ENCODE measurements around the gene PEX11A.

Gene PEX11A, protein sequence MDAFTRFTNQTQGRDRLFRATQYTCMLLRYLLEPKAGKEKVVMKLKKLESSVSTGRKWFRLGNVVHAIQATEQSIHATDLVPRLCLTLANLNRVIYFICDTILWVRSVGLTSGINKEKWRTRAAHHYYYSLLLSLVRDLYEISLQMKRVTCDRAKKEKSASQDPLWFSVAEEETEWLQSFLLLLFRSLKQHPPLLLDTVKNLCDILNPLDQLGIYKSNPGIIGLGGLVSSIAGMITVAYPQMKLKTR

DNA sequence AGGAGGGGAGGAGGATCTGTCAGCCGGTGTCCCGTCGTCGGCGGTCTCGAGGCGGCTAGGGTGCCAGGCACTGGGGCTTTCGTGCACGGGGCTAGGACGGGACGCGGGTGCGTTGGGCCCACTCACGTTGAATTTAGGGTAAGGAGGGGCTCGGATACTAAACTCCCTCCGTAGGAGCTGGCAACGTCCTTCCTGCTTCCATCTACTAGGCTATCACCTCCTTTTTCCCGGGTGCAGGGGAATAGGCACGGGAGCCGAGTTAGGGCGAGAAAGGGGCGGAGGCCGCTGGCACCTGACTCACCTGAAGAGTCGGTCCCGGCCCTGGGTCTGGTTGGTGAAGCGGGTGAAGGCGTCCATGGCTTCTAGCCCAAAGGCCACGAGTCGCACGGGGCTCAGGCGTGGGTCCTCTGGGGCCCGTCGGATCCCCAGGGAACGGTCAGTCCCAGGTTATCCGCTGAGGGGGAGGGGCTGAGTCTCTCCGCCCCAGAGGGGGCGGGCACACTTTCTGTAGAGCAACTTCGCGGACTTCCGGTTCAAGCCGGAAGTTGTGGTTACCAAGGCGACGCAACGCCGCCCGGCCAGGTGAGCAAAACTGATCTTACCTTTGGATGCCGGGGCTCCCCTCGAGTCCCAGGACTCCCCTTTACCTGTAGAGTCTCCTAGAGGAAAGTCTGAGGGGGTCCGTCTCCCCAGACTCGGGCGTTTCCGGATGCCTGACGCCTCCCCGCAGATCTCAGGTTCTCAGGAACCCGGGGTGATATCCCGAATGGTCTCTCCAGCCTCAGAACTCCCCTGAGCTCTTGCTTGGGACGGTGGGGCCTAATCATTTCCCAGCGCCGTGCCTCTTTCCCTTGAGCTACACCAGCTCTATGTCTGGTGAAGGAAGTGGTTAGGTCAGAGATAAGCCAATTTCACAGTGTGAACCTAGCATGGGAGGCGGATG, at the start of gene PEX11A, which contains the start of gene WDR93:
TSS of gene PEX11A (minus strand) at position 479 of the 943 bp plus-strand sequence. CDS start at position 357, 122 bp downstream.
TSS of gene WDR93 (plus strand) at position 536 of the 943 bp plus-strand sequence. CDS start 10,936 bp downstream, outside the sequence.
- TF ChIP-seq, protein P1, sequence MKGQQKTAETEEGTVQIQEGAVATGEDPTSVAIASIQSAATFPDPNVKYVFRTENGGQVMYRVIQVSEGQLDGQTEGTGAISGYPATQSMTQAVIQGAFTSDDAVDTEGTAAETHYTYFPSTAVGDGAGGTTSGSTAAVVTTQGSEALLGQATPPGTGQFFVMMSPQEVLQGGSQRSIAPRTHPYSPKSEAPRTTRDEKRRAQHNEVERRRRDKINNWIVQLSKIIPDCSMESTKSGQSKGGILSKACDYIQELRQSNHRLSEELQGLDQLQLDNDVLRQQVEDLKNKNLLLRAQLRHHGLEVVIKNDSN (IDR thresholded peaks at IDR 0.05) = 0 out of 2 replicates have a peak, but pooled peaks have one; percentile 28
- TF ChIP-seq EP300 (IDR thresholded peaks at IDR 0.05; ENCODE audit: borderline replicate concordance) = no peak
- TF ChIP-seq TCF12 (IDR thresholded peaks at IDR 0.05; ENCODE audit: low read depth) = 0 out of 2 replicates have a peak, but pooled peaks have one; percentile 22
- TF ChIP-seq TAF1 (IDR thresholded peaks at IDR 0.05; ENCODE audit: low read depth) = peak; percentile 43; the same call in 1 of the 2 replicates

DNA sequence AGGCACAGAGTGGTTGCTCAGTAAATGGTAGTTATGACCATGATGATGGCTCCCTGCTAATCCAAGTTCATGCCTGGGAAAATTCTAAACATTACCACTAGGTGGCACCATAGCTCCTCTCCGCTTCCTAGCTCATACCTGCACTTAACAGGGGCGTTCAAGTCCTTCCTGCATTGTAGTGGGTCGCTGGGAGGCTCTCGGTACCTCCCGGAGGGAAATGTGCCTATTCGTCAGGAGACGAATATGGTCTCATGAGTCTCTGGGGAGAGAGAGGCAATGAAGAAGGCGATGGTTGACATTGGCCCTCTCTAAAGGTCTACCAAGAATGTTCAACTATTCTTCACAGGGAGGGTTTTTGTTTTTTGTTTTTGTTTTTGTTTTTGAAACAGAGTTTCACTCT, 49.6 kb upstream of the PEX11A start:
- no peak for TF ChIP-seq REST (IDR thresholded peaks at IDR 0.05; ENCODE audit: low read depth)
- no peak for TF ChIP-seq EP300 (IDR thresholded peaks at IDR 0.05; ENCODE audit: borderline replicate concordance)
- TF ChIP-seq RAD21 (IDR thresholded peaks at IDR 0.05; ENCODE audit: low read depth) = peak; percentile 89
- no peak for TF ChIP-seq TAF1 (IDR thresholded peaks at IDR 0.05; ENCODE audit: low read depth)
- peak; percentile 6; the same call in 1 of the 2 replicates for TF ChIP-seq TEAD4 (IDR thresholded peaks at IDR 0.05)
- TF ChIP-seq CEBPB (IDR thresholded peaks at IDR 0.05) = no peak
- TF ChIP-seq EGR1 (IDR thresholded peaks at IDR 0.05) = no peak
- TF ChIP-seq MAX (IDR thresholded peaks at IDR 0.05) = no peak
- TF ChIP-seq CREB1 (IDR thresholded peaks at IDR 0.05; ENCODE audit: low read depth) = no peak

DNA sequence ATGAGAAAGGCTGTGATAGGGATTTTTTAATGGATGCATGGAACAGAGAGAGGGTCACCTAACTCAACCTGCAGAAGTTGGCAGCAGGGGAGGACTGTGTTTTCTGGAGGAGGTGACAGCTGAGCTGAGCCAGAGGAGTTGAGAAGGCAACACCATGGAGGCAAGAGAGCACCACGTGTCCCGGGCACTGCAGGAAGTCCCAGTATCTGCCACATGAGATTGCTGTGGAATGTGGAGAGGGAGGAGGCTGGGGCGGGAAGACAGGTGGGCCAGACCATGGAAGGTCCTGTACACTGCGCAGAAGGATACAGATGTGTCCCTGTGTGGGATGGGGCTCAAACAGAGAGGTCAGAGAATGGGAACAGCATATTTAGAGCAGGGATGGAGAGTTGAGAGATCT, 45.2 kb upstream of the PEX11A start:
- TF ChIP-seq, protein P1 (IDR thresholded peaks at IDR 0.05) = peak; percentile 51; the same call in 1 of the 2 replicates
- no peak for TF ChIP-seq TEAD4 (IDR thresholded peaks at IDR 0.05)

DNA sequence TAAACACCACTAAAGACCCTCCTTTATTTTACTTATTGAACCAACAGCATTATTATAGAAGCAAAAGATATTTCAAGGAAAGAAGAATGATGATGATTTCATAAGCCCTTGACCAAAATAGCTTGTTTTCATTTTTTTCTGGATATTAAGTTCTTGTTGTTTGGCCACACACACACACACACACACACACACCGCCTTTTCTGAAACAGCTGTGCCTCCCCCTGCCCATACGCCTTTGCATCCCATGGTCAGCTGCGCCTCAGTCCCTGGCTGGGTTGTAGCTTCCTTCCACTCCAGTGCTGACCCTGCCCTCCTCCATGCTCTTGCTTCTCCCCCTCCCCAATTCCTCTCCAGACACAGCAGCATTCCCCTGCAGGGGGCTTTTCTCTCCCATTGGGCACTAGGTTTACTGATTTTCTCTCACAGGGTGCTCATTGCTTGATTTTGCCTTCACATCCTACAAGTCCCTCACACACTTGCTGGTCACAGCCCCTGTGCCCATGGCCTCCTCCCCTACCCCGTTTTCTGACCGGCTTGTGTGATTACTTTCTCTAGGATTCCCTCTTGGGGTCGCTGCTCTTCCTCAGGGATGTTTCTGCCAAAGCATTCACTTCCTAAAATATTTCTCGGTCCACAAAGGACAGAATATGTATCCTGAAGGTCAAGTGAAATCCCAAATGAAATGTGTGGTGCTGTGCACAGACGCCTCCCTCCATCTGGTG, 42.1 kb upstream of the PEX11A start:
- TF ChIP-seq NFIC (IDR thresholded peaks at IDR 0.05) (no peak), REST (IDR thresholded peaks at IDR 0.05; ENCODE audit: low read depth) (no peak), EP300 (IDR thresholded peaks at IDR 0.05; ENCODE audit: borderline replicate concordance) (no peak), EGR1 (IDR thresholded peaks at IDR 0.05) (no peak), CREB1 (IDR thresholded peaks at IDR 0.05; ENCODE audit: low read depth) (no peak), FOXM1 (IDR thresholded peaks at IDR 0.05; ENCODE audit: borderline replicate concordance, low read depth) (no peak), YY1 (IDR thresholded peaks at IDR 0.05; ENCODE audit: low read depth) (no peak), ZBTB7A (IDR thresholded peaks at IDR 0.05; ENCODE audit: low read depth) (no peak), RAD21 (IDR thresholded peaks at IDR 0.05; ENCODE audit: low read depth) (no peak), TAF1 (IDR thresholded peaks at IDR 0.05; ENCODE audit: low read depth) (no peak), TEAD4 (IDR thresholded peaks at IDR 0.05) (no peak), CEBPB (IDR thresholded peaks at IDR 0.05) (no peak), MAX (IDR thresholded peaks at IDR 0.05) (no peak), TCF12 (IDR thresholded peaks at IDR 0.05; ENCODE audit: low read depth) (no peak)
- TF ChIP-seq, protein P1 (IDR thresholded peaks at IDR 0.05) = no peak

DNA sequence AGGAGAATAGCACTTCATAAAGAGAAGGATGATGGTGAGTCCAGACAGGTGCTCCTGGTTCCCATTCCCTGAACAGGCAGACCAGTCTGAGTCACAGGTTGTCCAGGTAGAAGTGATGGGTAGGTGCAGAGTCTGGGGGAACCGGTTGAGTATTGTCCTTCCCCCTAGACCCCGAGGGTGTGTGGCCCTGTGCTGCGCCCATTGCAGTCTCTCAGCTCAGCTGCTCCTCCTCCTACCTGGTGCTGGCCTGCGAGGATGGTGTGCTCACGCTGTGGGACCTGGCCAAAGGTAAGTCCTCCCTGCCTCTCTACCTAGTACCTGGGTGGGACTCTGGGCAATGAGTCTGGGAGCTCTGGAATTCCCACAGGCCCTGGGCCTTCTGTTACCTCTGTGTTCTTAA, 40.7 kb upstream of the PEX11A start:
- TF ChIP-seq TEAD4 (IDR thresholded peaks at IDR 0.05) = no peak
- TF ChIP-seq FOXM1 (IDR thresholded peaks at IDR 0.05; ENCODE audit: borderline replicate concordance, low read depth) = no peak
- TF ChIP-seq, protein P1 (IDR thresholded peaks at IDR 0.05) = no peak
- TF ChIP-seq EP300 (IDR thresholded peaks at IDR 0.05; ENCODE audit: borderline replicate concordance) = no peak
- TF ChIP-seq CREB1 (IDR thresholded peaks at IDR 0.05; ENCODE audit: low read depth) = no peak
- no peak for TF ChIP-seq EGR1 (IDR thresholded peaks at IDR 0.05)
- no peak for TF ChIP-seq REST (IDR thresholded peaks at IDR 0.05; ENCODE audit: low read depth)
- TF ChIP-seq YY1 (IDR thresholded peaks at IDR 0.05; ENCODE audit: low read depth) = no peak
- no peak for TF ChIP-seq RAD21 (IDR thresholded peaks at IDR 0.05; ENCODE audit: low read depth)
- no peak for TF ChIP-seq MAX (IDR thresholded peaks at IDR 0.05)
- TF ChIP-seq NFIC (IDR thresholded peaks at IDR 0.05) = no peak
- no peak for TF ChIP-seq TAF1 (IDR thresholded peaks at IDR 0.05; ENCODE audit: low read depth)
- TF ChIP-seq CEBPB (IDR thresholded peaks at IDR 0.05) = no peak
- TF ChIP-seq ZBTB7A (IDR thresholded peaks at IDR 0.05; ENCODE audit: low read depth) = no peak
- TF ChIP-seq TCF12 (IDR thresholded peaks at IDR 0.05; ENCODE audit: low read depth) = no peak
